Keratinocyte (primary cell): Measurements from ENCODE around the gene ALOXE3. TPM values are rescaled to one million over a fixed set of nuclear protein-coding genes. Genes with fewer than 3 reads are reported as not detected.

Source experiments
- DNase-seq: peaks from one replicate; pipeline ENCODE4 v3.0.0-alpha.2; 2011; ENCODE audit warnings: low read depth, missing footprints, low spot score
- FAIRE-seq: peaks from 2 replicates; lab custom pipeline; 2011; peaks lifted over from hg19 to GRCh38; lab: Jason Lieb, UNC
- H2AFZ ChIP-seq: 2 replicates; pipeline ENCODE4 v1.6.0; 2012; ENCODE audit warnings: low read length, control low read depth, inconsistent platforms; ENCODE audit not compliant: control insufficient read depth
- H3K27ac ChIP-seq: 2 replicates; pipeline ENCODE4 v1.5.1; 2011; ENCODE audit warnings: low read length; ENCODE audit not compliant: control insufficient read depth, insufficient read depth
- H3K27me3 ChIP-seq: 3 replicates; pipeline ENCODE4 v1.6.0; 2011; ENCODE audit warnings: low read length; ENCODE audit not compliant: control insufficient read depth, insufficient read depth; ENCODE audit errors: extremely low read depth
- H3K36me3 ChIP-seq, 2 experiments: 2 replicates in 1 of 2; 3 replicates in 1 of 2; pipeline ENCODE4 v1.5.1; 2011; ENCODE audit warnings: low read length in 2 of 2, mild to moderate bottlenecking in 1 of 2; ENCODE audit not compliant: control insufficient read depth in 2 of 2, insufficient read depth in 2 of 2; ENCODE audit errors: extremely low read depth in 1 of 2
- H3K4me1 ChIP-seq: 3 replicates; pipeline ENCODE4 v1.5.1; 2011; ENCODE audit warnings: low read length; ENCODE audit not compliant: control insufficient read depth, insufficient read depth; ENCODE audit errors: extremely low read depth
- H3K4me2 ChIP-seq: 3 replicates; pipeline ENCODE4 v1.6.0; 2011; ENCODE audit warnings: low read depth, low read length; ENCODE audit not compliant: control insufficient read depth, insufficient read depth; ENCODE audit errors: extremely low read depth
- H3K4me3 ChIP-seq, 3 experiments: fragments of 200-600 bp in 1 of 3; sonication (generic) in 1 of 3; 2 replicates in 2 of 3; 3 replicates in 1 of 3; pipeline ENCODE4 v1.5.1; 2011 to 2016; ENCODE audit warnings: low read length in 3 of 3, mild to moderate bottlenecking in 3 of 3, control low read depth in 2 of 3, inconsistent platforms in 1 of 3, low read depth in 1 of 3, mixed read lengths in 1 of 3, mixed run types in 1 of 3, moderate library complexity in 1 of 3; ENCODE audit not compliant: control insufficient read depth in 2 of 3, insufficient read depth in 2 of 3; ENCODE audit errors: extremely low read depth in 1 of 3
- H3K79me2 ChIP-seq: 2 replicates; pipeline ENCODE4 v1.6.0; 2012; ENCODE audit warnings: low read length; ENCODE audit not compliant: control insufficient read depth, insufficient read depth
- H3K9ac ChIP-seq: 3 replicates; pipeline ENCODE4 v1.6.0; 2011; ENCODE audit warnings: low read length; ENCODE audit not compliant: control insufficient read depth, insufficient read depth; ENCODE audit errors: extremely low read depth
- H3K9me1 ChIP-seq: 3 replicates; pipeline ENCODE4 v1.6.0; 2011; ENCODE audit warnings: low read length; ENCODE audit not compliant: control insufficient read depth, insufficient read depth; ENCODE audit errors: extremely low read depth
- H3K9me3 ChIP-seq: 2 replicates; pipeline ENCODE4 v1.5.1; 2012; ENCODE audit warnings: low read depth, low read length; ENCODE audit not compliant: control insufficient read depth
- H4K20me1 ChIP-seq: 3 replicates; pipeline ENCODE4 v1.6.0; 2011; ENCODE audit warnings: low read length; ENCODE audit not compliant: control insufficient read depth, insufficient read depth; ENCODE audit errors: extremely low read depth
- EZH2 ChIP-seq: IDR thresholded peaks from one replicate; pipeline ENCODE4 v1.6.1; 2012; ENCODE audit warnings: inconsistent platforms, mild to moderate bottlenecking, low read length, moderate library complexity
- dilution Hi-C: fragments of 300-500 bp; cut with MboI; formaldehyde crosslinking; loops from one replicate; pipeline ENCODE4 v1.7.0; 2020; ENCODE audit warnings: low sequenced_read_pairs; ENCODE audit not compliant: extremely low pct_ligation_motif_present
- polyA plus RNA-seq, 5 experiments: library from polyadenylated mRNA; depleted of rRNA in 3 of 5; stranded (reverse) in 3 of 5; stranded (forward) in 1 of 5; unstranded in 1 of 5; fragments of >200 nt; gene quantifications; 1 replicate in 1 of 5; 2 replicates in 3 of 5; 3 replicates in 1 of 5; pipeline versions ENCODE4 v1.2.1 to v1.2.3, GENCODE V29; 2011 to 2012; ENCODE audit warnings: missing spikeins in 2 of 5, low read depth in 1 of 5, low replicate concordance in 1 of 5
- TF ChIP-seq, protein P1 (sequence below), 3 experiments: IDR thresholded peaks in 1 of 3; conservative IDR thresholded peaks in 1 of 3; optimal IDR thresholded peaks in 1 of 3; 2 replicates in 2 of 3; 3 replicates in 1 of 3; pipeline versions ENCODE3 to v1.5.1; 2011; ENCODE audit warnings: low read length in 3 of 3, mild to moderate bottlenecking in 3 of 3, moderate library complexity in 2 of 3, control low read depth in 1 of 3, inconsistent platforms in 1 of 3; ENCODE audit not compliant: insufficient read depth in 2 of 3; ENCODE audit errors: extremely low read depth in 1 of 3

ALOXE3 gene
- polyA plus RNA-seq, 1 donor (not counting 4 experiments of a cell fraction or from before 2014, with no cell fraction given) = 2.7 TPM

GRCh38 chr17:8123695-8124349, 5.5 kb upstream of the ALOXE3 start, which contains the start of gene HES7:
Gene HES7, minus strand, starts transcription at chr17:8124106. Its CDS starts 22 bp downstream, at chr17:8124084.
- peak within 1 kb of the TSS; percentile 78 for H2AFZ ChIP-seq
- H3K36me3 ChIP-seq = no peaks in the 10 kb centered on the region
- TF ChIP-seq EZH2 = peak; percentile 7
- TF ChIP-seq, protein P1, sequence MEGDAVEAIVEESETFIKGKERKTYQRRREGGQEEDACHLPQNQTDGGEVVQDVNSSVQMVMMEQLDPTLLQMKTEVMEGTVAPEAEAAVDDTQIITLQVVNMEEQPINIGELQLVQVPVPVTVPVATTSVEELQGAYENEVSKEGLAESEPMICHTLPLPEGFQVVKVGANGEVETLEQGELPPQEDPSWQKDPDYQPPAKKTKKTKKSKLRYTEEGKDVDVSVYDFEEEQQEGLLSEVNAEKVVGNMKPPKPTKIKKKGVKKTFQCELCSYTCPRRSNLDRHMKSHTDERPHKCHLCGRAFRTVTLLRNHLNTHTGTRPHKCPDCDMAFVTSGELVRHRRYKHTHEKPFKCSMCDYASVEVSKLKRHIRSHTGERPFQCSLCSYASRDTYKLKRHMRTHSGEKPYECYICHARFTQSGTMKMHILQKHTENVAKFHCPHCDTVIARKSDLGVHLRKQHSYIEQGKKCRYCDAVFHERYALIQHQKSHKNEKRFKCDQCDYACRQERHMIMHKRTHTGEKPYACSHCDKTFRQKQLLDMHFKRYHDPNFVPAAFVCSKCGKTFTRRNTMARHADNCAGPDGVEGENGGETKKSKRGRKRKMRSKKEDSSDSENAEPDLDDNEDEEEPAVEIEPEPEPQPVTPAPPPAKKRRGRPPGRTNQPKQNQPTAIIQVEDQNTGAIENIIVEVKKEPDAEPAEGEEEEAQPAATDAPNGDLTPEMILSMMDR (optimal IDR thresholded peaks at IDR 0.05 in 1 of 3, IDR thresholded peaks at IDR 0.05 in 1 of 3, conservative IDR thresholded peaks at IDR 0.05 in 1 of 3; ENCODE audit: extremely low read depth in 1 of 3, insufficient read depth in 2 of 3, low read length in 3 of 3) = no peak
- no peak within 1 kb of the TSS for H3K27ac ChIP-seq
- H3K27me3 ChIP-seq = peaks cover 26% of the 10 kb centered on the region
- DNase-seq = no peak
- H3K4me2 ChIP-seq = peak within 1 kb of the TSS; percentile 92
- FAIRE-seq = no peak
- dilution Hi-C loops = no loop called here
- peaks cover 3% of the 10 kb centered on the region for H3K9me1 ChIP-seq
- H4K20me1 ChIP-seq = peaks cover 4% of the 10 kb centered on the region
- H3K9ac ChIP-seq = peak within 1 kb of the TSS; percentile 69
- peak within 1 kb of the TSS; percentile 49 to 93 (median 78) for H3K4me3 ChIP-seq
- no peaks in the 10 kb centered on the region for H3K79me2 ChIP-seq
- no peaks in the 10 kb centered on the region for H3K9me3 ChIP-seq
- peaks cover 42% of the 10 kb centered on the region for H3K4me1 ChIP-seq

GRCh38 chr17:8122924-8123694, 4.8 kb upstream of the ALOXE3 start:
- dilution Hi-C loops = no loop called here
- H3K27me3 ChIP-seq = peaks cover 26% of the 10 kb centered on the region
- no peak for TF ChIP-seq EZH2
- TF ChIP-seq, protein P1 (optimal IDR thresholded peaks at IDR 0.05 in 1 of 3, IDR thresholded peaks at IDR 0.05 in 1 of 3, conservative IDR thresholded peaks at IDR 0.05 in 1 of 3; ENCODE audit: extremely low read depth in 1 of 3, insufficient read depth in 2 of 3, low read length in 3 of 3) = no peak
- no peaks in the 10 kb centered on the region for H3K79me2 ChIP-seq
- peaks cover 4% of the 10 kb centered on the region for H4K20me1 ChIP-seq
- H3K9me1 ChIP-seq = peaks cover 3% of the 10 kb centered on the region
- no peak overlapping the region for H3K27ac ChIP-seq
- FAIRE-seq (no peak), DNase-seq (no peak)
- H3K9ac ChIP-seq = peak overlapping the region; percentile 69
- H3K9me3 ChIP-seq = no peaks in the 10 kb centered on the region
- H3K4me3 ChIP-seq = peak overlapping the region; percentile 49 to 93 (median 78)
- H3K36me3 ChIP-seq = no peaks in the 10 kb centered on the region
- peaks cover 46% of the 10 kb centered on the region for H3K4me1 ChIP-seq
- peak overlapping the region; percentile 78 for H2AFZ ChIP-seq
- peak overlapping the region; percentile 92 for H3K4me2 ChIP-seq
